Hepatocyte (in vitro differentiated cells): ENCODE data around the gene CDC45. TPM values are rescaled to one million over a fixed set of nuclear protein-coding genes. Genes with fewer than 3 reads are reported as not detected.

Experiments used
- DNase-seq: peaks from one replicate; pipeline ENCODE4 v3.0.0-alpha.2; 2016; ENCODE audit warnings: low spot score
- H2AFZ ChIP-seq: fragments of 200-600 bp; sonication (generic); 2 replicates; pipeline ENCODE4 v1.6.0; 2016; ENCODE audit warnings: antibody characterized with exemption, mild to moderate bottlenecking
- H3K27ac ChIP-seq: fragments of 200-600 bp; sonication (generic); 2 replicates; pipeline ENCODE4 v1.5.1; 2016; ENCODE audit warnings: mild to moderate bottlenecking
- H3K27me3 ChIP-seq: fragments of 200-600 bp; sonication (generic); 2 replicates; pipeline ENCODE4 v1.6.1; 2016
- H3K36me3 ChIP-seq: fragments of 200-600 bp; sonication (generic); replicated peaks from 2 replicates; pipeline ENCODE4 v1.5.1; 2016; ENCODE audit warnings: low read depth; ENCODE audit not compliant: insufficient read depth
- H3K4me1 ChIP-seq: fragments of 200-600 bp; sonication (generic); 2 replicates; pipeline ENCODE4 v1.5.1; 2016; ENCODE audit warnings: mild to moderate bottlenecking, moderate library complexity; ENCODE audit not compliant: insufficient read depth
- H3K4me2 ChIP-seq: fragments of 200-600 bp; sonication (generic); 2 replicates; pipeline ENCODE4 v1.6.0; 2016
- H3K4me3 ChIP-seq: fragments of 200-600 bp; sonication (generic); 2 replicates; pipeline ENCODE4 v1.5.1; 2016; ENCODE audit warnings: mild to moderate bottlenecking
- H3K79me2 ChIP-seq: fragments of 200-600 bp; sonication (generic); 2 replicates; pipeline ENCODE4 v1.6.0; 2017; ENCODE audit warnings: mild to moderate bottlenecking
- H3K9me2 ChIP-seq: fragments of 200-600 bp; sonication (generic); replicated peaks from 2 replicates; pipeline ENCODE4 v1.6.0; 2017; ENCODE audit warnings: mild to moderate bottlenecking; ENCODE audit not compliant: insufficient read depth
- H3K9me3 ChIP-seq: fragments of 200-600 bp; sonication (generic); 2 replicates; pipeline ENCODE4 v1.5.1; 2016; ENCODE audit warnings: low read depth, mild to moderate bottlenecking
- H4K20me1 ChIP-seq: fragments of 200-600 bp; sonication (generic); 2 replicates; pipeline ENCODE4 v1.6.0; 2016; ENCODE audit warnings: mild to moderate bottlenecking; ENCODE audit not compliant: insufficient read depth, poor library complexity, severe bottlenecking
- EZH2 ChIP-seq: fragments of 200-600 bp; sonication (generic); IDR thresholded peaks from 2 replicates; pipeline ENCODE4 v1.6.1; 2016; ENCODE audit warnings: antibody characterized with exemption, mild to moderate bottlenecking, borderline replicate concordance
- EZH2phosphoT487 ChIP-seq: fragments of 200-600 bp; sonication (generic); IDR thresholded peaks from one replicate; pipeline ENCODE4 v1.6.1; 2018; ENCODE audit warnings: antibody characterized with exemption, mild to moderate bottlenecking, low read depth, moderate library complexity; ENCODE audit not compliant: unreplicated experiment, severe bottlenecking
- WGBS: methylation state at CpG from one replicate; pipeline ENCODE4 v1.1.6; 2016; ENCODE audit warnings: low lambda C conversion rate; ENCODE audit errors: missing lambda C conversion rate; 5-methylcytosine and 5-hydroxymethylcytosine counted together
- polyA plus RNA-seq: library from polyadenylated mRNA; unstranded; fragments of >200 nt; fragmentation: Nextera tagmentation; extraction: Ambion mirVana; gene quantifications from 2 replicates; pipeline ENCODE4 v1.2.1, GENCODE V29; 2016
- total RNA-seq: library from RNA; depleted of rRNA; stranded (reverse); fragments of >200 nt; gene quantifications from 2 replicates; pipeline ENCODE4 v1.2.3, GENCODE V29; 2014
- TF ChIP-seq, protein P1 (sequence below): fragments of 200-600 bp; sonication (generic); IDR thresholded peaks from 2 replicates; pipeline ENCODE4 v1.5.1; 2016; ENCODE audit warnings: antibody characterized with exemption, mild to moderate bottlenecking; ENCODE audit not compliant: poor library complexity

Gene CDC45
- total and polyA plus RNA-seq, 2 experiments from 2014 or later = 3.5 to 6.5 TPM

DNA sequence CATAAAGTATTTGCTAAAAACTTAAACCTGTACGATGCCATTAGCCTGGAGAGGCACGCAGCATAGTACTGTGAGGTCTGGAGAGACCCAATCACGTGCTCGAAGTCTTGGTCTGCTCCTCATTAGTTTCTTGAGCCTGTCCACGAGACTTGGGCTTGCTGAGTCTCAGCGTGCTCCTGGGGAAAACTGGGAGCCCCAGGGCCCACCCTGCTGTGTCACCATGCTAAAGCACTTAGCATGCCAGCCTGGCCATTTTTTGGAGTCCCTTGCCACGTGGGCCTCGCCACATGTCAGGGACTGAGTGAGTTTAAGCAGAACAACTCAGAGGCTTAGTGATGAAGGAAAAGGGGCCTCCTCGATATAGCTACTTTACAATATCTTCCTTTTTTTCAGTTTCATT, 2.6 kb downstream of the CDC45 start:
- H3K4me3 ChIP-seq = no peak overlapping the region
- 94% methylated on average over 9 of the region's 9 CpGs for WGBS
- peaks cover 8% of the 10 kb centered on the region for H4K20me1 ChIP-seq
- no peaks in the 10 kb centered on the region for H3K36me3 ChIP-seq
- no peak for DNase-seq
- H3K4me1 ChIP-seq = no peaks in the 10 kb centered on the region
- H3K9me2 ChIP-seq = no peaks in the 10 kb centered on the region
- H2AFZ ChIP-seq = no peak overlapping the region
- H3K27ac ChIP-seq = no peak overlapping the region
- H3K27me3 ChIP-seq = no peaks in the 10 kb centered on the region
- TF ChIP-seq, protein P1, sequence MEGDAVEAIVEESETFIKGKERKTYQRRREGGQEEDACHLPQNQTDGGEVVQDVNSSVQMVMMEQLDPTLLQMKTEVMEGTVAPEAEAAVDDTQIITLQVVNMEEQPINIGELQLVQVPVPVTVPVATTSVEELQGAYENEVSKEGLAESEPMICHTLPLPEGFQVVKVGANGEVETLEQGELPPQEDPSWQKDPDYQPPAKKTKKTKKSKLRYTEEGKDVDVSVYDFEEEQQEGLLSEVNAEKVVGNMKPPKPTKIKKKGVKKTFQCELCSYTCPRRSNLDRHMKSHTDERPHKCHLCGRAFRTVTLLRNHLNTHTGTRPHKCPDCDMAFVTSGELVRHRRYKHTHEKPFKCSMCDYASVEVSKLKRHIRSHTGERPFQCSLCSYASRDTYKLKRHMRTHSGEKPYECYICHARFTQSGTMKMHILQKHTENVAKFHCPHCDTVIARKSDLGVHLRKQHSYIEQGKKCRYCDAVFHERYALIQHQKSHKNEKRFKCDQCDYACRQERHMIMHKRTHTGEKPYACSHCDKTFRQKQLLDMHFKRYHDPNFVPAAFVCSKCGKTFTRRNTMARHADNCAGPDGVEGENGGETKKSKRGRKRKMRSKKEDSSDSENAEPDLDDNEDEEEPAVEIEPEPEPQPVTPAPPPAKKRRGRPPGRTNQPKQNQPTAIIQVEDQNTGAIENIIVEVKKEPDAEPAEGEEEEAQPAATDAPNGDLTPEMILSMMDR = no peak
- no peak for TF ChIP-seq EZH2phosphoT487
- TF ChIP-seq EZH2 = no peak
- no peaks in the 10 kb centered on the region for H3K9me3 ChIP-seq
- H3K79me2 ChIP-seq = peaks cover 20% of the 10 kb centered on the region
- no peak overlapping the region for H3K4me2 ChIP-seq

DNA sequence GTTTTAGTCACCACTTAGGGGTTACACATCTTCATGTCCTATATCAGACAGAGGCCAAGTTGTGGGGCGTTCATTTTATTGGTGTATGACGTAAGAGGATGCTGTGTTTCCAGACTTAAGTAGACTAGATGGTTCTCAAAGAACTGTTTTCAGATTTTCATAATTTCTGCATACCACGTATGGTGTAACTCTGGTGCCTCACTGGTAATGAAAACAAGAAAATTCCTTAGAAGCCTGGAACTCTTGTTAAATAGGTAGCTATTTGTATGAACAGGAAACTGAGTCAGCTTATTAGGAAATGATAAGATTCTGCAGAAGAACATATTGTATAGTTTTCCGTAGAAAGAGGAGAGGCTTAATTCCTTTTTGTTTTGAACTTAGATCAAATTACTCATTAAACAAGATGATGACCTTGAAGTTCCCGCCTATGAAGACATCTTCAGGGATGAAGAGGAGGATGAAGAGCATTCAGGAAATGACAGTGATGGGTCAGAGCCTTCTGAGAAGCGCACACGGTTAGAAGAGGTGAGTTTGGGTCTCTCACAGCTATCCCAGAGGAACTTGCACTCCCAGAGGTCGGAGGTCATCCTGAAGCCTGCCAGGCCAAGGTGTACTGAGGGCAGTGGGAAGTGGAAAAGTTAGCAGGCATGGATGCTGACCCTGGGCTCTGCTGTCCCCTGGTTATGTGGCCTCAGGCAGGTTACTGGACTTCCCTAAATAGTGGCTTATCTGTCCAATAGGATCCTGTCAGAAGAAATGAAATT, 3.9 kb downstream of the CDC45 start:
- Histone ChIP-seq H2AFZ (no peak overlapping the region), H3K36me3 (no peaks in the 10 kb centered on the region), H3K4me1 (no peaks in the 10 kb centered on the region), H3K4me3 (no peak overlapping the region), H3K9me3 (no peaks in the 10 kb centered on the region), H3K27me3 (no peaks in the 10 kb centered on the region), H4K20me1 (no peaks in the 10 kb centered on the region), H3K27ac (no peak overlapping the region), H3K9me2 (no peaks in the 10 kb centered on the region), H3K79me2 (peaks cover 6% of the 10 kb centered on the region), H3K4me2 (no peak overlapping the region)
- DNase-seq = no peak
- TF ChIP-seq EZH2 (no peak), EZH2phosphoT487 (no peak)
- TF ChIP-seq, protein P1 = no peak
- 91% methylated on average over 8 of the region's 8 CpGs for WGBS

DNA sequence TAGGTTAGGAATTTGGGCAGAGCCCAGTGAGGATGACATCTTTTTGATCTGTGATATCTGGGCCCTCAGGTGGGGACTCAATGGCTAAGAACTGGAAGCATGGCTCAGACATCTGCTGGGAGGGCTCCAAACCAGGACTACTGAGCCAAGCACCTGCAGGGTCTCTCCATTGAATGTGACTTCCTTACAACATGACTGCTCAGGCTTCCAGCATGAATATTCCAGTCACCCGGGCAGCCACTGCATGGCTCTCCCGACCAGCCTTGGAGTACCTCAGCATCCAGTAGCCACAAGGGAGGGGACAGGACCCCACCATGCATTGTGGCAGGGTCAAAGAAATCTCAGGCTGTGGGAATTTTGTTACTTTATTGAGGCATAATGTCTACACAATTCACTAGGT, 8.6 kb downstream of the CDC45 start:
- WGBS = 95% methylated on average over 2 of the region's 2 CpGs

More for the DNA sequence above, 8.6 kb downstream of the CDC45 start:
- H3K27me3 ChIP-seq = no peaks in the 10 kb centered on the region
- no peak for DNase-seq
- H3K9me3 ChIP-seq = no peaks in the 10 kb centered on the region
- no peak overlapping the region for H3K4me3 ChIP-seq
- no peaks in the 10 kb centered on the region for H3K9me2 ChIP-seq
- H3K27ac ChIP-seq = no peak overlapping the region
- no peaks in the 10 kb centered on the region for H3K4me1 ChIP-seq
- H3K4me2 ChIP-seq = no peak overlapping the region
- no peaks in the 10 kb centered on the region for H4K20me1 ChIP-seq
- no peaks in the 10 kb centered on the region for H3K79me2 ChIP-seq
- TF ChIP-seq EZH2phosphoT487 = no peak
- TF ChIP-seq, protein P1 = no peak
- TF ChIP-seq EZH2 = no peak
- no peaks in the 10 kb centered on the region for H3K36me3 ChIP-seq
- H2AFZ ChIP-seq = no peak overlapping the region
